ENCODE results near the gene KLHL7.
"Not testable (repeated sequence)": the region's sequence is repeated elsewhere in the genome, so short reads cannot be mapped to it uniquely, and the experiment has no call there.

KLHL7 gene

DNA sequence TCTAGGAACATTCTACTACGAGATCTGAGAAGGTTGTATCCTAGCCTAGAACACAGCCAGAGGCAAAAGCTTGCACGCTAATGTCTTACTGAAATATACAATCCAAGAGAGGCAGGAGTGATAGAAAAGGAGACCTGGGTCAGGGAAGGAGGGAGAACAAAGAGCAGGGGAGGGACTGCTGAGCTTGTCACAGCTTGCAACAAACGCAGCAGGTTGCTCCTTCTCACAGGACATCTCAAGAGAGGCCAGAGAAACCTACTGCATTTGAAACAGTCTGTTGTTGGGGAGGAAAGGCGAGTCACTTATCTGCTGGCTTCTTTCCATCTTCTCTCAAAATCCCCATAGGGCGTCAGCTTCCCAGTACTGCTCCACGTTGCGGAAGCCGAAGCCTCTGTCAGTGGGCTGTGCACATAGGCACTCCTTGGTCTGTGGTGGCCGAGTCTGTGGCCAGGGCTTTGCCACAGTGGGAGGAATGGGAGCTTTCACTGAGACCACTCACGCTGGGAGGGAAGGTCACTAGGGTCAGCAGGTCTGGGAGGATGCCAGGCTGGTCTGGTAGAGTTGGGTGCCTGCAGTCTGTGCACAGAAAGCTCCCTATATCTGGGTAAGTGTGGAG lies 115.2 kb downstream of the KLHL7 start:
- no peak for DNase-seq

DNA sequence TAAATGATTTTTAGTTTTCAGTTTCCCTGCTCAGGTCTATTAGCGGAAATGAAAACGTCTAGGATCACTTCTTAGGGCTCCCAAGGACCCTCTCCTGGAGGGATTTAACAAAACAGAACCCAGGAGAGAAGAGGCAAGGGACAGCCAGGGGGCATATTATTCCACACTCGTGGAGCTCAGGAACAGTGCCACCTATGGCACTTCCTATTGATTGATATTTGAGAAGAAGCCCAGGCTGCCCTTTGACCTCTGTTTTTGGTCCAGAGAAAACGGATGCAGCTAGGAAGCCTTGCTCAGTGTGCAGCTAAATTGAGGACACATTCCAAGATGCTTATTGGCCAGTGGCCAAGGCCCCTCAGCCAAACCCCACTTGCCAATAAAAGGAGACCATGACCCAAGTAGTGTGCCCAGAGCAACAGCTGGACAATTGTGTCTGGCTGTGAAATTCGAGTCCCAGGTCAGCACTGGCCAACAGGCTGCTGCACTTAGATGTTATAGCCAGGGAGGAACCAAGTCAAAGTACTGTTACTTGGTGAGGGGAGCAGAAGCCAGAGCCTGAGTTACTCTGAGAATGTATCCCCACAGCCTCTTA lies 117.0 kb downstream of the KLHL7 start:
- DNase-seq = no peak

DNA sequence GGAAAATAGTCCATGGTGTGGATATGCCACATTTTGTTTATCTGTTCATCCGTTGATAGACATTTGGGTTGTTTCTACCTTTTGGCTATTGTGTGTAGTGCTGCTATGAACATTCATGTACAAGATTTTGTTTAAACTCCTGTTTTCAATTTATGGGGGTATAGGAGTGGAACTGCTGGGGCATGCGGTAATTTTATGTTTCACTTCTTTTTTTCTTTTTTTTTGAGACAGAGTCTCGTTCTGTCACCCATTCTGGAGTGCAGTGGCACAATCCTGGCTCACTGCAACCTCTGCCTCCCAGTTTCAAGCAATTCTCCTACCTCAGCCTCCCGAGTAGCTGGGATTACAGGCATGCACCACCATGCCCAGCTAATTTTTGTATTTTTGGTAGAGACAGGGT lies 118.8 kb downstream of the KLHL7 start:
- not testable (repeated sequence) for DNase-seq

DNA sequence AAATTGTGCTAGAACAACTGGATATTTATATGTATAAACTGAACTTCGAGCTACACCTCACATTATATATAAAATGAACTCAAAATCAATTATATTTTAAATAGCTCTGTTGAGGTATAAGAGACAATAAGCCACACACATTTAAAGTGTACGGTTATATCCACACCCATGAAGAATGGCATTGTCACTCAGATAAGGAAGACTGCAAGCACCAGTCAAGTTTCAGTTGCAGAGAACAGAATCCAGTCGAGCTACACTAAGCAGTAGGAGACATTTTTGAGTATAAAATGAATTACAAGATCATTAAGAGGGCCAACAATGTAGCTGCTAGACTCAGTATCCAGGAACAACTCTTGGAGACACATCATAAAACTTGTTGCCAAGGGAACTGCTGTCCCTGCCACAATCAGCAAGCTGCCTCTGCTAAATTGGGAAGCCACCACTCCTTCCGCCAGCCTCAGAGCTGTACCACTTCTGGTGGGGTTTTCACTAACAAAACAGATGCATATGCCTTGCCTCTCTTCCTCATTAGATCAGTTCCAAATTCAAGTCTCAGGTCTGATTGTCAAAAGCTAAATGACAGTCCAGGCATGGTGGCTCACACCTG lies 121.4 kb downstream of the KLHL7 start:
- no peak for DNase-seq
